Uterine smooth muscle cell (primary cell): ENCODE results near the gene PTPRK. TPM values are rescaled to one million over a fixed set of nuclear protein-coding genes. Genes with fewer than 3 reads are reported as not detected.

ENCODE experiments used
- total RNA-seq: library from RNA; depleted of rRNA; stranded (reverse); fragments of >200 nt; gene quantifications from 2 replicates; pipeline ENCODE4 v1.2.3, GENCODE V29; 2014

The PTPRK gene
- 62.2 and 79.1 TPM in 2 replicates for total RNA-seq

GRCh38 chr6:128520436-128521281 is at the start of gene PTPRK:
Gene PTPRK (minus strand): TSS chr6:128520599. CDS start chr6:128520358, 241 bp downstream.

